GM21737 (cell line): ENCODE data around the gene SCAI.
"Not testable (repeated sequence)": the region's sequence is repeated elsewhere in the genome, so short reads cannot be mapped to it uniquely, and the experiment has no call there.

Source experiments
- ATAC-seq: cut with Tn5 transposase; IDR thresholded peaks from one replicate; pipeline ENCODE4 v1.9.1; 2021; ENCODE audit warnings: mild to moderate bottlenecking, moderate library complexity; ENCODE audit not compliant: unreplicated experiment

Gene SCAI

GRCh38 chr9:125043148-125043547 lies 100.2 kb downstream of the SCAI start:
- no peak for ATAC-seq

GRCh38 chr9:125038166-125038565 lies 105.2 kb downstream of the SCAI start:
- ATAC-seq = no peak

GRCh38 chr9:125028041-125028440 lies 115.3 kb downstream of the SCAI start:
- ATAC-seq = no peak

- no peak for ATAC-seq
Observed at GRCh38 chr9:125024917-125025316, 118.4 kb downstream of the SCAI start.

- no peak for ATAC-seq
Observed at GRCh38 chr9:125021069-125021468, 122.3 kb downstream of the SCAI start.

GRCh38 chr9:125015655-125016054 lies 127.7 kb downstream of the SCAI start:
- ATAC-seq = not testable (repeated sequence)

- ATAC-seq = not testable (repeated sequence)
Observed at GRCh38 chr9:125012013-125012412, 131.3 kb downstream of the SCAI start.

GRCh38 chr9:125008599-125008998 lies 134.7 kb downstream of the SCAI start:
- no peak for ATAC-seq

GRCh38 chr9:125003332-125003731 lies 140.0 kb downstream of the SCAI start:
- ATAC-seq = no peak

GRCh38 chr9:124983698-124984097 lies 159.6 kb downstream of the SCAI start:
- no peak for ATAC-seq

GRCh38 chr9:124980431-124980830 lies 162.9 kb downstream of the SCAI start:
- no peak for ATAC-seq

- ATAC-seq = no peak
Observed at GRCh38 chr9:124975131-124975530, 168.2 kb downstream of the SCAI start.

- no peak for ATAC-seq
Observed at GRCh38 chr9:124973807-124974206, 169.5 kb downstream of the SCAI start.

GRCh38 chr9:124972241-124972770 lies 171.0 kb downstream of the SCAI start:
- no peak for ATAC-seq

GRCh38 chr9:124969401-124969800 lies 173.9 kb downstream of the SCAI start:
- ATAC-seq = no peak

- ATAC-seq = no peak
Observed at GRCh38 chr9:124968238-124968637, 175.1 kb downstream of the SCAI start.

GRCh38 chr9:124965775-124966568 lies 177.4 kb downstream of the SCAI start:
- ATAC-seq = not testable (repeated sequence)

- ATAC-seq = no peak
Observed at GRCh38 chr9:124964604-124965003, 178.7 kb downstream of the SCAI start.

- no peak for ATAC-seq
Observed at GRCh38 chr9:124964056-124964455, 179.3 kb downstream of the SCAI start.

GRCh38 chr9:124960409-124960752 lies 182.9 kb downstream of the SCAI start:
- ATAC-seq = no peak

GRCh38 chr9:124959671-124960408 lies 183.5 kb downstream of the SCAI start:
- not testable (repeated sequence) for ATAC-seq

- ATAC-seq = no peak
Observed at GRCh38 chr9:124954255-124954654, 189.1 kb downstream of the SCAI start.
